Muscle of arm (tissue), 12 donors: ENCODE data around the gene DNASE1L2. TPM values are rescaled to one million over a fixed set of nuclear protein-coding genes. Genes with fewer than 3 reads are reported as not detected.
A peak's percentile ranks its signal among the peaks of the same experiment; 100 is the strongest.

Experiments
- DNase-seq: peaks from one replicate; pipeline ENCODE4 v3.0.0-alpha.2; 2013
- polyA plus RNA-seq, 12 donors: library from polyadenylated mRNA; unstranded; fragments of 120-200 nt; gene quantifications; one replicate each; pipeline ENCODE4 v1.2.1, GENCODE V29; 2013; ENCODE audit not compliant: insufficient read length in 12 of 12

DNASE1L2 gene
- polyA plus RNA-seq, 12 donors, result 0.47 to 1.00 (median 0.72) TPM; not detected in 2

DNA sequence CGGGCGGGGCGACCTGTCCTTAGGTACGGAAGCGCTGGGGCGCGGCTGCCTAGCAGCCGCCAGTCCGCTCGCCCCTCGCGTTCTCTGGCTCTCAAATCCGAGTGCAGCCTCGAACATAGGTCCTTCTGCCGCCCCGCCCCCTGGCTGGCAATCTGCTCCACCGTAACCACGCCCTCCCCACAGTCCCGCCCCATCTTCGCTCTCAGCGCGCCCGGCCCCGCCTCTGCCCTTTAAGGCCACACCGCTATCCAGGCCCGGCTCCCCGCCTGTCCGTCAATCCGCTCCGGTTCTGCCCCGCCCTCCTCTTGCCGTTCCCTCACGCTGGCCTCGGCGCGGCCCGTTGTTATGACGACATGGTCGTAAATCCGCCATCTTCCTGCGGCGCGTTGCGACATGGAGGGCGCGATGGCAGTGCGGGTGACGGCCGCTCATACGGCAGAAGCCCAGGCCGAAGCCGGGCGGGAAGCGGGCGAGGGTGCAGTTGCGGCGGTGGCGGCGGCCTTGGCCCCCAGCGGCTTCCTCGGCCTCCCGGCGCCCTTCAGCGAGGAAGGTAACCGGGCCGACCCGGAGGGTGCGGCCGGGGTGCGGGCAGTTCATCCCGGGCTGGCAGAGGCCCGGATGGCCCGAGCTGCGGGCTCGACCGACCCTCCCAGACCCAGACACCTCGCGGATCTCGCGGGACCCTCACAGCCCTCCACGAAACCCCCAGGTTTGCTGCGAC, 12.9 kb upstream of the DNASE1L2 start, which contains the start of gene E4F1:
Gene E4F1, plus strand, starts transcription at position 371 of the 721 bp plus-strand sequence. Its CDS starts 23 bp downstream, at position 394.
- peak; percentile 98 for DNase-seq

DNA sequence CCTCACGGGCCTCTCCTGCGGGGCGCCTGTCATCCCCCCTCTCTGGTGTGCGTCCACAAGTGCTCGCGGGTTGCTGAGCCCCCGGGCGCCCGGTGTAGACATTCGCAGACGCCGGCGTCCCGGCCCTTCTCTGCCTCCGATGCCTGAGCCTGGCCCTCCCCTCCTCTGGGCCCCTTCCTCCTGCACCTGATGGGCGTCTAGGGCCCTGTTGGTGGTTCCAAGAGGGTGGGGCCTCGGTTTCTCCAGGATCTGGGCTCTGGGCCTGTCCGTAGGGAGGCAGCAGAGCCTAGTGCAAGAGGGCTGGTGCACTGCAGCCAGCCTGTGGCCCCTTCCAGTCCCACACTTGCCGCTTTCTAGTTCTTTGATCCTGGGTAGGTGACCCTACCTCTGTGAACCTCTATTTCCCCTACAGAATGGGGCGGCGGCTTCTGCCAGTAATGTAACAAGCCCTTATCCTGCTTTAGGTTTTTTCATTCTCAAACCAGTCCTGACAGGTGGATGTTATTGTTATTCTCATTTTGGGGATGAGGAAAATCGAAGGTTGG, 12.2 kb upstream of the DNASE1L2 start:
- no peak for DNase-seq

DNA sequence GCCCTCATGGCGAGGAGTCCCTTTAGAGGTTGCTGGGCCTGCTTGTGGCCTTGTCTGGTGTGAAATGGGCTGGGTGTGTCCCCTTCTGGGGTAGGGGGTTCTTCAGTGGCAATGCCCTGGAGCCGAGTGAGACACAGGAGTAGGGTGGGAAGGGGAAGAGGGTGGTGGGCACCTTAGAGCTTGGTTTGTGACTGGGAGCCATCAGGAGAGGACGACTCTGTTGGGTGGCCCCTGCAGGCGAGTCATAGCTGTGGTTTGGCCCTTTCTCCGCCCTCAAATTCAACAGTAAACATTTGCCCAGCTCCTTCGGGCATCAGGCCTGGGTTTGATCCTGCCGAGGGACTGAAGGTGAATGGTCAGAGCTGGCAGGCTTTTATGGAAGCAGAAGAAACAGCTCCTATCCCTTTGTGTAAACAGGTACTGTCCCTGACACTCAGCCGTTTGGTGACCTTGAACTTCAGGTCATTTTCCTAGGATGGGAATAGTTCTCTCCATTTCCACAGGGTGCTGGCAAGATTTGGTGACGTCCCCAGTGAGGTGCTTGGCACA, 9.9 kb upstream of the DNASE1L2 start:
- DNase-seq, result no peak

DNA sequence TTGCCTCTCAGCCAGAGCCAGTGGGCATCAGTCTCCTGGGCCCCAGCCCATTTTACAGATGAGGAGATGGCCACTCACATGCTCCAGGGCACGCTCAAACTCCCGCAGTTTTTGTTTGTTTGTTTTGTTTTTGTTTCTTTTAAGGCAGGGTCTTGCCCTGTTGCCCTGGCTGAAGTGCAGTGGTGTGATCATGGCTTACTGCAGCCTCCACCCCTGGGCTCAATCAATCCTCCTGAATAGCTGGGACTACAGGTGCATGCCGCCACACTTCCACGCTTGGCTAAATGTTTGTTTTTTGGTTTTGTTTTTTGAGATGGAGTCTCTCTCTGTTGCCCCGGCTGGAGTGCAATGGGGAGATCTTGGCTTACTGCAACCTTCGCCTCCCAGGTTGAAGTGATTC, 9.3 kb upstream of the DNASE1L2 start:
- DNase-seq, result no peak

DNA sequence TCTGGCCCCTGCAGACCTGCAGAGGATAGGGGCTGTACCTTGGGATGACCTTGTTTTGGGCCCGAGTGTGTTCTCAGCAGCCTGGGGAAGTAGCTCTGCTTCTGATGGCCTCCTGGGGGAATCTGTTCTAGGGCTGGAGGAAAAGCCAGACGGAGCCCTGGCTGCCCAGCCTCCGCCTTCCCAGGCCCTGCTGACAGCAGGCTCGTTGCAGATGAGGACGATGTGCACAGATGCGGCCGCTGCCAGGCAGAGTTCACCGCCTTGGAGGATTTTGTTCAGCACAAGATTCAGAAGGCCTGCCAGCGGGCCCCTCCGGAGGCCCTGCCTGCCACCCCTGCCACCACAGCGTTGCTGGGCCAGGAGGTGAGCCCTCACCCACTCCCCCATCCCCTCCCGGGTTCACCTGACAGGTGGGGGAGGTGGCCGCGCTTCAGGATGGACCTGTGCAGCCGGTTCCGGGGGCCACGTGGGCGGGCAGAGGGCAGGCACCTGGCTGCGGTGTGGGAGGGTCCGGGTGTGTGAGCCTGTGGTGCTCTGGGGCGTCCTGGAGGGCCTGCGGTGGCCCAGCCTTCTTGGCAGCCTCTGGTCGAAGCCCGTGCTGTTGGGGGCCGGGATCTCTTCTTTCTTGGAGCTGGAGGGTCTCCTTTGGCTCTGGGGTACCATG, 8.0 kb upstream of the DNASE1L2 start:
- no peak for DNase-seq

DNA sequence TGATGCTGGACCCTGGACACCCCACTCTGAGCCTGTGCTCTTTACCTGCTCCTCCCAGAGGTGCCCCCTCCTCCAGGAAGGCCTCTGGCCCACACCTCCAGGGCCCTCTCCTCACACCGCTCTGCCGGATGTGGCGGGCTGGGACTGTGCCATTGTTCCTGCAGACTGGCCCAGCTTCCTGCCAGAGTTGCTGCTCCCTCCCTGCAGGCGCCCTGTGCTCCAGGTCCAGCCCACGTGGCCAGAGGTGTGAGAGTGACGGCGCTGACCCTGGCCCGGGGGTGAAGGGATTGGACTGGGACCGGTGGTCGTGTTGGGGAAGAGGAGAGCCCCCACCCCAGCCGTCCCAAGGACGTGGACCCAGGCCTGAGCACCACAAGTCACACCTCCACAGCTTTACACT, 7.2 kb upstream of the DNASE1L2 start:
- no peak for DNase-seq

DNA sequence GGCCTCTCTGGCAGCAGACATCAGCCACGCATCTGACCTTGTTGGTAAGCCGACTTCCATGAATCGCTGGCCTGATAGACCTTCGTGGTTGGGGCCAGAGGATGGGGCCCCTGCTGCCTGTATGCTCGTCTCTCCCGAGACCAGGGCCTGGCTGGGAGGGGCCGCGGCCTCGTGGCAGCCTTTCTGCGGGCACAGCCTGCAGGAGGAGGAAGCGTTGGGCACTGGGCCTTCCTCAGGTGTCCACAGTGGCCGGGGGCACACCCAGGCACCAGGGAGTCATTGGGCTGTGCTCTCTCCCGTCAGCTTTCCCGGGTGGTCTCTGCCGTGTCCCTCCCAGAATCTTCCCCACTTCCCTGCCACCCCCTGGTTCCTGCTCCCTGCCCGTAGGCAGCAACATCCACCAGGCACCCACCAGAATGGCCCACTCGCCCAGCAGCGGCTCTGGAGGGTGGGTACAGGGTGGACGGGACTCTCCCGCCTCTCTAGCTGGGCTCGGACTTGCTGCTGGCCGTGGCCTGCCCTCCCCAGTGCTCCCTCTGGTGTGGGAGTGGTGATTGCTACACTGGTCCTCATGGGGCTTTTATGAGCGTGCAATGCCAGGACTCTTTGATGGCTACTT, 6.5 kb upstream of the DNASE1L2 start:
- DNase-seq, result no peak

DNA sequence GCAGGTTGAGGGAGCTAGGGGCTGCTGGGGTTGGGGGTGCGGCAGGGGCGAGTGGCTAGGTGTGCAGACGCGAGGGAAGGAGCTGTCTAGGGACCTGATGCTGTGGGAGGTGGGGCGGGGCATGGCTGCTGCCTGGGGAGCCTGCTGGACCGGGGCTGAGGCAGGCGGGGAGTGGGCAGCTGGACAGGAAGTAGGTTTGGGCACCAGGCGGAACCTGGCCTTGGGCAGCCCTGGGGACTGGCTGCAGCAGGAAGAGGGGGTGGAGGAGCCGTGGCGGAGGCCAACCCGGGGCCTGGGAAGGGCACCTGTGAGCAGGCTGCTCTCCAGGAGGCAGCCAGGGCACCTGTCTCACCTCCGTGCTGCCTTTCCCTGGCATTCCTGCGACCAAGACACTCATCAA, 5.9 kb upstream of the DNASE1L2 start:
- no peak for DNase-seq

DNA sequence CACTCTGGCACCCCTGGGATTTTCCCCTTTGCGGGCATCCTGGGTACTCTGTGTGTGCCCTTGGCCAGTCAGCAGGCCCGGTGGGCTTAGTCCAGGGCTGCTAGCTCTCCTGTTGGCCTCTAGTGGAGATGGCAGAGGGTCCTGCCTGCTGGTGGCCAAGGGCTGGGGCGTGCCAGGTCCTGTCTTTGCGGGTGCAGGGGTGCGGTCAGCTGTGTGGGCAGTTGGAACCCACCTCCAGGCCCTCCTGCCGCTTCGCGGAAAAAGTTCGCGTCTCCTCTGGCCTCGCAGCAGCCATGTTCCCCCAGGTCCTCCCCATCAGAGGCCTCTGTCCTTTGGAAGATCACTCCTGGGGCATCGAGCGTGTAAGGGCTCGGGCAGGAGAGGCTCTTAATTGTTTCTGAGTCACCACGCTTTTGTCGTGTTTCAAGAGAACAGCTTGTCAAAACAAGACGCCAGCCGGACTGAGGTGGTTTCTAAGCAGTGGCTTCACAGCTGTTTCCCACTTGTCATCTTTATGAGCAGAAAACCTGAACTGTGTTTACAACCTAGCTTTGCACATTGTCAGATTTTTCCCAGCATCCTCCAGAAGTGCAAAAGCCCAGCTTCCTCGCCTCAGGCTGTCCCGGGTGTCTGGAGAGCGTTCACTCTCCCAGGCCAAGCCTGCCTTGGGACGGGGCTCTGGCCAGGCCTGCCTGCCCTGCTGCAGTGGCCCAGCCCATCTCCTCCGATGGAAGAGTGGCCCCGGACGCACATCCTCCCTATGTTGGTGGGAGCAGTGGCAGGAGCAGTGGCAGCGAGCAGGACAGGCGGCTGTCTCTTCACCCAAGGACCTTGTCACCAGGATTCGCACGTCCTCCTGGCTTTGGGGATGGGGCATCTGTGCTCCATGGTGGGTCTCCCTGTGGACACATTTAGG, 5.0 kb upstream of the DNASE1L2 start:
- DNase-seq, result no peak

DNA sequence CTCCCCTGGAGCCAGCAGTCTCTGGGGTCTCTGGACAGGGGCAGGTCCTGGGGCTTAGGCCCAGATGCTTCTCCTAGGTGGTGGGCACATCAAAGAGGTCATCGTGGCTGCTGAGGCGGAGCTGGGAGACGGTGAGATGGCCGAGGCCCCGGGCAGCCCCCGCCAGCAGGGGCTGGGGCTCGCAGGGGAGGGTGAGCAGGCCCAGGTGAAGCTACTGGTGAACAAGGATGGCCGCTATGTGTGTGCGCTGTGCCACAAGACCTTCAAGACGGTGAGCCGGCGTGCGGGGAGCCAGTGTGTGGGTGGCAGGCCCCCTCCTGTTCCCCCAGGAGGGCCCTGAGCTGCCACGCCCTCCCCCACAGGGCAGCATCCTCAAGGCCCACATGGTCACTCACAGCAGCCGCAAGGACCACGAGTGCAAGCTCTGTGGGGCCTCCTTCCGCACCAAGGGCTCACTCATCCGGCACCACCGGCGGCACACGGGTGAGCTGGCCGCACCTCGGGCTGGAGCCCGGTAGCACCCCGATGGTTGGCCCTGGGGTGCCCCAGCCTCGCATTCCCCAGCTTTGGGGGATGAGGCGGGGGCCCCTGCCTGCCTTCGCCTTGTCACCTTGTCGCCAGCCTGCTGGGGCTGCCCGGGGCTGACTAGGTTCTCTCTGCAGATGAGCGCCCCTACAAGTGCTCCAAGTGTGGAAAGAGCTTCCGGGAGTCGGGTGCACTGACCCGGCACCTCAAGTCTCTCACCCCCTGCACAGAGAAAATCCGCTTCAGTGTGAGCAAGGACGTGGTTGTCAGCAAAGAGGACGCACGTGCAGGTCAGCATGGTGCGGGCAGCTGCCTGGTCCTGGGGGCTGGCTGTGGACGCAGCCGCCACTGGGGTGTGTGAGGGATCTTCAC, 3.9 kb upstream of the DNASE1L2 start:
- no peak for DNase-seq

DNA sequence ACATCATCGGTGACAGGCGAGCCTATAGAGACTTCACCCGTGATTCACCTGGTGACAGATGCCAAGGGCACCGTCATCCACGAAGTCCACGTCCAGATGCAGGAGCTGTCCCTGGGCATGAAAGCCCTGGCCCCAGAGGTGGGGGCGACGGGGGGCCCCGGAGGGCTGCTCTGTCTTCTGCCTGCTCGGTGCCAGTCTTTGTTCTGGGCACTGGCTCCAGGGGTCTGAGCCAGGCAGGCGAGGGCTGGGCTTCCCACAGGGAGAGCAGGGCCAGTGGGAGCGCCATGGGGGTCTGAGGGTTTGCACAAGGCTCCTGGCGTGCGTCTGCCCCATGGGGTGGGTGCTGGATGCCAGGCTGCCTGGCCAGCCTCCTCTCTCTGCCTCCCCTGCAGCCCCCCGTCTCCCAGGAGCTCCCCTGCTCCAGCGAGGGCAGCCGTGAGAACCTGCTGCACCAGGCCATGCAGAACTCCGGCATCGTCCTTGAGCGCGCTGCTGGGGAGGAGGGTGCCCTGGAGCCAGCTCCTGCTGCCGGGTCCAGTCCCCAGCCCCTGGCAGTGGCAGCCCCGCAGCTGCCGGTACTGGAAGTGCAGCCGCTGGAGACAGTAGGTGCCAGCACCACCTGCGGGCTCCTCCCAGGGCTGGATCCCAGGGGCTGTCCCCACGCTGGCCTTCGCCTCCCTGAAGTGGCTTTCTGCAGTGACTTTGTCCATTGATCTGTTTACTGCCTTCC, 3.0 kb upstream of the DNASE1L2 start:
- DNase-seq, result no peak

DNA sequence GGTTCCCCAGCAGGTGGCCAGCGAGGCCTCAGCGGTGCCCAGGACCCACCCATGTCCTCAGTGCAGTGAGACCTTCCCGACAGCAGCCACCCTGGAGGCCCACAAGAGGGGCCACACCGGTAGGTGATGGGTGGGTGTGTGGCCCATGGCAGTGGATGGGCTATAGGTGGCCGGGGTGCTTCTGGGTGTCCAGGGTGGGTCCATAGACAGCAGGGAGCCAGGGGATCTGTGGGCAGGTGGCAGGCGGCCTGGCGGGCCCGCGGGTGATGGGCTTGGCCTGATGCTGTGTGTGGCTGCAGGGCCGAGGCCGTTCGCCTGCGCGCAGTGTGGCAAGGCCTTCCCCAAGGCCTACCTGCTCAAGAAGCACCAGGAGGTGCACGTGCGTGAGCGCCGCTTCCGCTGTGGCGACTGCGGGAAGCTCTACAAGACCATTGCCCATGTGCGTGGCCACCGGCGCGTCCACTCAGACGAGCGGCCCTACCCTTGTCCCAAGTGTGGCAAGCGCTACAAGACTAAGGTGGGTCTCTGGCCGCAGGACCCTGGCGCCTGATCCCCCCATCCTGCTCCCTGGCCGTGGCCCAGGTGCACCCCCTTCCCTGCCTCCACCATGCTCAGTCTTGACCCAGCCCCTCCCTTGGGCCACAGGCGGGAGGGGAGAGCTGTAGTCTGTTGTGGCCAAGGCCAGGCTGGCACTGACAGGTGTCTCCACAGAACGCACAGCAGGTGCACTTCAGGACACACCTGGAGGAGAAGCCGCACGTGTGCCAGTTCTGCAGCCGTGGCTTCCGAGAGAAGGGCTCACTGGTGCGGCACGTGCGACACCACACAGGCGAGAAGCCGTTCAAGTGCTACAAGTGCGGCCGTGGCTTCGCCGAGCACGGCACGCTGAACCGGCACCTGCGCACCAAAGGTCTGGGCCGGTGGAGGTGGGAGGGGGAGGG, 2.1 kb upstream of the DNASE1L2 start:
- DNase-seq, result no peak

DNA sequence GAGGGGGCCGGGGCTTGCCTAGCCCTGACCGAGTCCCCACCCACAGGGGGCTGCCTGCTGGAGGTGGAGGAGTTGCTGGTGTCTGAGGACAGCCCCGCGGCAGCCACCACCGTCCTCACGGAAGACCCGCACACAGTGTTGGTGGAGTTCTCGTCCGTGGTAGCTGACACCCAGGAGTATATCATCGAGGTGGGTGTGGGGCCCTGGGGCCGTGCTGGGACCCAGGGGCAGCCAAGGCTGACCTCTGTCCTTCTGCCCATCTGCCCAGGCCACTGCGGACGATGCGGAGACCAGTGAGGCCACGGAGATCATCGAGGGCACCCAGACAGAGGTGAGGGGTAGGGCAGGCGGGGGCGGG, 1.5 kb upstream of the DNASE1L2 start:
- DNase-seq, result no peak

DNA sequence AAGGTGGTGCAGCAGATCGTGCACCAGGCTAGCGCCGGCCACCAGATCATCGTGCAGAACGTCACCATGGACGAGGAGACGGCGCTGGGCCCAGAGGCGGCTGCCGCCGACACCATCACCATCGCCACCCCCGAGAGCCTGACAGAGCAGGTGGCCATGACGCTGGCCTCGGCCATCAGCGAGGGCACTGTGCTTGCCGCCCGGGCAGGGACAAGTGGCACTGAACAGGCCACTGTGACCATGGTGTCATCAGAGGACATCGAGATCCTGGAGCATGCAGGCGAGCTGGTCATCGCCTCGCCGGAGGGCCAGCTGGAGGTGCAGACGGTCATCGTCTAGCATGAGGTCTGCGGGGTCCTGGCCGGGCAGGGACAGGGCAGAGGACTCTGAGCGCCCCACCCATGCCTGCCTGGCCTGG, 1.0 kb upstream of the DNASE1L2 start:
- no peak for DNase-seq

DNA sequence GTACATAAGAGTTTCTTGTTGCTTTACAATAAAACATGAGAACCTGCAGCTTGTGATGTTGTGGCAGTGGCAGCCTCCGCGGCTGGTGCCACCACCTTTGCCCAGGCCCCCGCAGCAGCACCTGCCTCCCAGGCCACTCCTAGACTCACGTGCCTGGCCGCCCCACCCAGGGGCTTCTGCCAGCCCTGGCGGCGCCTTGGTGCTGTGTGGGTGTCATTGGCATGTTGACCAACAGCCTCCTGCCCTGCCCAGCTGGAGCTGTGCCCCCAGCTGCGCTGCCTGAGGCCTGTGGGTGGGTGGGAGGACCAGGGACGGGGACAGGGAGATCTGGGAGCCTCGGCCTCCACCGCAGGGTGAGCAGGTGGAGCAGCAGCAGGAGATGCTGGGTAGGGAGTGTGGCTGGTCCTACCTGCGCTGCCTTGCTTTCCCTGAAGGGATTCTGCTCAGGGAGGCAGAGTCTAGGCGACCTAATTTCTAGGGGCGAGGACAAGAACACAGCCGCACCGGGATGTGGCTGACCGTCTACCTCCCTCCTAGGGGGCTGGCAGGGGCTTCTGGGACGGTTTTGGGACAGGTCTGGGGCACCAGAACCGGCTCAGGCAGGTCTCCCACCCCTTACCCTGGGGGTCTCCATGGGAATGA, 428 bp upstream of the DNASE1L2 start:
- no peak for DNase-seq

DNA sequence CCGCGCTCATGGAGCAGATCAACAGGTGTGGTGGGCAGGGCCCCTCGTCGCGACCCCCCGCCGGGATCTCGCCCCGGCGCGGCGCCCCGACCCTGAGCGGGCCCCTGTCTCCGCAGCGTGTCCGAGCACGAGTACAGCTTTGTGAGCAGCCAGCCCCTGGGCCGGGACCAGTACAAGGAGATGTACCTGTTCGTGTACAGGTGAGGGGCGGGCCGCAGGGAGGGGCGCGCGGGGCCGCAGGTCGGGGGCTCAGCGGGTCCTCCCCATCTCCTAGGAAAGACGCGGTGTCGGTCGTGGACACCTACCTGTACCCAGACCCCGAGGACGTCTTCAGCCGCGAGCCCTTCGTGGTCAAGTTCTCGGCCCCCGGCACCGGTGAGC, 848 bp downstream of the DNASE1L2 start:
- DNase-seq, result no peak

DNA sequence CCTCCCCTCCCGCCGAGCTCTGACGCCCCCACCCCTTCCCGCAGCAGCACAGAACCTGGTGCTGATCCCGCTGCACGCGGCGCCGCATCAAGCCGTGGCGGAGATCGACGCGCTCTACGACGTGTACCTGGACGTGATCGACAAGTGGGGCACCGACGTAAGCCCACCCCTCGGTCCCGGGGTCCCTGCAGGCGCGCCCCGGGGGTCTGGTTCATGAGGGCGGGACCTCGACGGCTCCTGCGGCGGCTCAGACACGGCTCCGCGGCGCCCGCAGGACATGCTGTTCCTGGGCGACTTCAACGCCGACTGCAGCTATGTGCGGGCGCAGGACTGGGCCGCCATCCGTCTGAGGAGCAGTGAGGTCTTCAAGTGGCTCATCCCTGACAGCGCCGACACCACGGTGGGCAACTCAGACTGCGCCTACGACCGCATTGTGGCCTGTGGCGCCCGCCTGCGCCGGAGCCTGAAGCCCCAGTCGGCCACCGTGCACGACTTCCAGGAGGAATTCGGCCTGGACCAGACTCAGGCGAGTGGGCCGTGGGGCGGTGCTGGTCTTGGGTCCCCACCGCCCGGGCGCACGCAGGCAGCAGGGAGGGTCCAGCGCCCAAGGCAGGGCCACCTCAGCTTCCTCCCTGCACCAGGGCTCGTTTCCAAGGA, 1.4 kb downstream of the DNASE1L2 start:
- no peak for DNase-seq
